NB4 (cell line): ENCODE data around the gene RNF169.

ENCODE experiments used
- MAX ChIP-seq: IDR thresholded peaks from 2 replicates; pipeline ENCODE4 v1.6.1; 2011; ENCODE audit warnings: low read depth, low read length
- POLR2A ChIP-seq: IDR thresholded peaks from 2 replicates; pipeline ENCODE4 v1.6.1; 2011; ENCODE audit warnings: mild to moderate bottlenecking; ENCODE audit not compliant: insufficient read length; ENCODE audit errors: extremely low read depth
- TF ChIP-seq, protein P1 (sequence below): IDR thresholded peaks from one replicate; pipeline ENCODE4 v1.5.1; 2012; ENCODE audit warnings: low read depth, low read length

- TF ChIP-seq, protein P1, sequence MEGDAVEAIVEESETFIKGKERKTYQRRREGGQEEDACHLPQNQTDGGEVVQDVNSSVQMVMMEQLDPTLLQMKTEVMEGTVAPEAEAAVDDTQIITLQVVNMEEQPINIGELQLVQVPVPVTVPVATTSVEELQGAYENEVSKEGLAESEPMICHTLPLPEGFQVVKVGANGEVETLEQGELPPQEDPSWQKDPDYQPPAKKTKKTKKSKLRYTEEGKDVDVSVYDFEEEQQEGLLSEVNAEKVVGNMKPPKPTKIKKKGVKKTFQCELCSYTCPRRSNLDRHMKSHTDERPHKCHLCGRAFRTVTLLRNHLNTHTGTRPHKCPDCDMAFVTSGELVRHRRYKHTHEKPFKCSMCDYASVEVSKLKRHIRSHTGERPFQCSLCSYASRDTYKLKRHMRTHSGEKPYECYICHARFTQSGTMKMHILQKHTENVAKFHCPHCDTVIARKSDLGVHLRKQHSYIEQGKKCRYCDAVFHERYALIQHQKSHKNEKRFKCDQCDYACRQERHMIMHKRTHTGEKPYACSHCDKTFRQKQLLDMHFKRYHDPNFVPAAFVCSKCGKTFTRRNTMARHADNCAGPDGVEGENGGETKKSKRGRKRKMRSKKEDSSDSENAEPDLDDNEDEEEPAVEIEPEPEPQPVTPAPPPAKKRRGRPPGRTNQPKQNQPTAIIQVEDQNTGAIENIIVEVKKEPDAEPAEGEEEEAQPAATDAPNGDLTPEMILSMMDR = no peak
- TF ChIP-seq POLR2A (no peak), MAX (no peak)
Measured at GRCh38 chr11:74746868-74747267, 1.8 kb upstream of the RNF169 start.
